Measurements from ENCODE around the gene APBB3. TPM values are rescaled to one million over a fixed set of nuclear protein-coding genes. Genes with fewer than 3 reads are reported as not detected.

APBB3 gene
- total RNA-seq, 1 donor from 2014 or later: 10.2 TPM

- ATAC-seq (ENCODE audit: poor library complexity) (no peak), DNase-seq (no peak)
- intact Hi-C loops (cut with DNase I): no loop called here
Measured at GRCh38 chr5:140542972-140543371, 21.4 kb downstream of the APBB3 start.

- DNase-seq (no peak), ATAC-seq (ENCODE audit: poor library complexity) (no peak)
- intact Hi-C loops (cut with DNase I): no loop called here
Measured at GRCh38 chr5:140540227-140540626, 24.2 kb downstream of the APBB3 start.

GRCh38 chr5:140524003-140524402, 40.4 kb downstream of the APBB3 start:
- intact Hi-C loops (cut with DNase I): no loop called here
- DNase-seq (no peak), ATAC-seq (ENCODE audit: poor library complexity) (no peak)

- DNase-seq (no peak), ATAC-seq (ENCODE audit: poor library complexity) (no peak)
- intact Hi-C loops (cut with DNase I): no loop called here
Measured at GRCh38 chr5:140513124-140513523, 51.3 kb downstream of the APBB3 start.

GRCh38 chr5:140509898-140510297, 54.5 kb downstream of the APBB3 start:
- intact Hi-C loops (cut with DNase I): no loop called here
- no peak for ATAC-seq (ENCODE audit: poor library complexity)
- no peak for DNase-seq

Small RNAs within 50 kb of the gene (microRNA-seq; reads per million reads assigned to microRNA genes)
- not detected for gene MIR6831

Other genes with a start within 250 kb of the APBB3 start
- gene HBEGF, start 218.0 kb downstream of the APBB3 start, total RNA-seq: 21.7 TPM
- not detected for gene SLC4A9, start 204.4 kb downstream of the APBB3 start, total RNA-seq
- 55.8 TPM for gene ANKHD1, start 162.8 kb downstream of the APBB3 start, total RNA-seq
- gene EIF4EBP3, start 16.9 kb downstream of the APBB3 start, total RNA-seq: 12.0 TPM
- 23.1 TPM for gene SRA1, start 7.1 kb downstream of the APBB3 start, total RNA-seq
- 81.4 TPM for gene SLC35A4, start 230 bp upstream of the APBB3 start, total RNA-seq
- 37.7 TPM for gene CD14, start 68.6 kb upstream of the APBB3 start, total RNA-seq
- 4.0 TPM for gene TMCO6, start 74.9 kb upstream of the APBB3 start, total RNA-seq
- gene NDUFA2, start 83.0 kb upstream of the APBB3 start, total RNA-seq: 155 TPM
- 59.9 TPM for gene IK, start 83.2 kb upstream of the APBB3 start, total RNA-seq
- gene WDR55, start 100.3 kb upstream of the APBB3 start, total RNA-seq: 11.2 TPM
- 0.40 TPM for gene DND1, start 109.0 kb upstream of the APBB3 start, total RNA-seq
- gene HARS1, start 126.8 kb upstream of the APBB3 start, total RNA-seq: 33.4 TPM
- gene HARS2, start 126.9 kb upstream of the APBB3 start, total RNA-seq: 25.2 TPM
- 29.6 TPM for gene ZMAT2, start 135.8 kb upstream of the APBB3 start, total RNA-seq
- not detected for gene PCDHA1, start 221.5 kb upstream of the APBB3 start, total RNA-seq
- not detected for gene PCDHA2, start 230.3 kb upstream of the APBB3 start, total RNA-seq
- gene PCDHA3, start 236.5 kb upstream of the APBB3 start, total RNA-seq: not detected
- not detected for gene PCDHA4, start 242.5 kb upstream of the APBB3 start, total RNA-seq